Duodenal mucosa (tissue), 2 donors: ENCODE measurements around the gene CCNY.
"Not testable (repeated sequence)": the region's sequence is repeated elsewhere in the genome, so short reads cannot be mapped to it uniquely, and the experiment has no call there.

Experiments
- H3K27ac ChIP-seq: one replicate; pipeline ENCODE4 v1.7.0; 2013; ENCODE audit warnings: low read depth, low read length
- H3K27me3 ChIP-seq, 2 donors: one replicate each; pipeline ENCODE4 v1.7.0; 2013; ENCODE audit warnings: low read length in 2 of 2, control low read depth in 1 of 2; ENCODE audit not compliant: insufficient read depth in 2 of 2, control insufficient read depth in 1 of 2
- H3K36me3 ChIP-seq, 2 donors: one replicate each; pipeline ENCODE4 v1.7.0; 2013; ENCODE audit warnings: low read length in 2 of 2, control low read depth in 1 of 2; ENCODE audit not compliant: insufficient read depth in 2 of 2, control insufficient read depth in 1 of 2
- H3K4me1 ChIP-seq, 2 donors: one replicate each; pipeline ENCODE4 v1.7.0; 2013; ENCODE audit warnings: low read length in 2 of 2, control low read depth in 1 of 2; ENCODE audit not compliant: insufficient read depth in 2 of 2, control insufficient read depth in 1 of 2
- H3K4me3 ChIP-seq, 2 donors: one replicate each; pipeline ENCODE4 v1.7.0; 2013; ENCODE audit warnings: low read length in 2 of 2, low read depth in 1 of 2
- H3K9ac ChIP-seq, 2 donors: one replicate each; pipeline ENCODE4 v1.7.0; 2013; ENCODE audit warnings: low read length in 2 of 2, low read depth in 1 of 2
- H3K9me3 ChIP-seq, 2 donors: one replicate each; pipeline ENCODE4 v1.7.0; 2013; ENCODE audit warnings: low read length in 2 of 2, control low read depth in 1 of 2; ENCODE audit not compliant: control insufficient read depth in 1 of 2

Gene CCNY

DNA sequence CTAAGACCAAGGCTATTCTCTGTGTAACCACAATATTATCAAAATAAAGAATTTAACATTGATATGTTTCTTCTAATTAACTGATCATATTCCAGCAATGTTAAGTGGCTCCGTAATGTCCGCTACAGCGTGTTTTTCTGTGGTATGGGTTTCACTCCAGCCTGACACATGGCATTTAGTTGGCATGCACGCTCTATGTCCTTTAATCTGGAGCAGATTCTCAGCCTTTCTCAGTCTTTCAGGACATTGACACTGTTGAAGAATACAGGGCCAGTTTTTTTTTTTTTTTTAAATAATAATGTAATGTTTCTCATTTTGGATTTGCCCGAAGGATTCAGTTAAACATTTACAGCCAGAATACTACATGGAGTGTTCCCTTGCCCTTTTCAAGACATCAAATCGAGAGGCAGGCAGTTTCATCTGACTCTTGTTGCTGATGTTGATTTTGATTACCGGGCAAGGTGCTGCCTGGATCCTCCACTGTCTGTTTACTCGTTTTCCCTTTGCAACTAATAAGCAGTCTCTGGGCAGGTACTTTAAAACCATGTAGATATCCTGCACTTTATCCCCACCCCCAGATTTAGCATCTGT, 171.3 kb downstream of the CCNY start:
- no peak overlapping the region for H3K4me3 ChIP-seq
- no peaks in the 10 kb centered on the region for H3K27me3 ChIP-seq
- no peak overlapping the region for H3K9ac ChIP-seq
- H3K27ac ChIP-seq: no peak overlapping the region
- H3K9me3 ChIP-seq: no peaks in the 10 kb centered on the region
- peaks cover 5 to 6% of the 10 kb centered on the region in 2 donors for H3K36me3 ChIP-seq
- H3K4me1 ChIP-seq: peaks cover 37 to 45% of the 10 kb centered on the region in 2 donors

DNA sequence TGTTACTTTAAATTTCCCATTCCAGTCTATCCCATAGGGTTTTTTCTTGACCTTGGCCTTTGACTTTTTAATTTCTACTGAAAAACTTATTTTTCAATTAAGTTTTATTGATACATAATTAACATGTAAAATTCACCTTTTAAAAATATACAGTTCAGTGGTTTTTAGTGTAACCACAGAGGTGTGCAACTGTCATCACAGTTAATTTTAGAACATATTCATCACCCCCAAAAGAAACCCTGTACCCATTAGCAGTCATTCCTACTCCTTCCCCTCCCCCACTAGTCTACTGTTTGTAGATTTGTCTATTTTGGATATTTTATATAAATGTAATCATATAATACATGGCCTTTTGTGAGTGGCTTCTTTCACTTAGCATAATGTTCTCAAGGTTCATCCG, 172.3 kb downstream of the CCNY start:
- Histone ChIP-seq H3K36me3 (peaks cover 5 to 6% of the 10 kb centered on the region in 2 donors), H3K27ac (no peak overlapping the region), H3K9me3 (no peaks in the 10 kb centered on the region), H3K27me3 (no peaks in the 10 kb centered on the region), H3K4me1 (peaks cover 26 to 34% of the 10 kb centered on the region in 2 donors), H3K4me3 (no peak overlapping the region), H3K9ac (no peak overlapping the region)

DNA sequence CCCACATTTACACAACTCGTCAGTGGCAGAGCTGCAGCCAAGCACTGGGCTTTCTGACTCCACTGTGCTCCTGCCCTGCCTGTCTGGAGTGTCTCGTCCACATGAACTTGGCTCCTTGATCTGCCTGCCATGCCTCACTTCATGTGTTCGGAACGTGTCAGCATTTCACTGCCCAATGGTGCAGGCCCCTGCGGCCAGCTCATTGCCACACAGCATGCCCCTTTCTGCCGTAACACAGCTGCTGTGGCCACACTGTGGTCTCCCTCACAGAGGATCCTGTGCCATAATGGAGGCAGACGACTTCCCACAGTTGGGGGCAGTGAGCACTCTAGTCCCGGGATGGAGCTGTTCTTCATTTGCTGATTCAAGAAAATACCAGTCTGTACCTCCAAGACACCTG, 174.6 kb downstream of the CCNY start:
- H3K4me1 ChIP-seq: peaks cover 14 to 18% of the 10 kb centered on the region in 2 donors
- H3K27ac ChIP-seq: no peak overlapping the region
- H3K9ac ChIP-seq: no peak overlapping the region
- H3K4me3 ChIP-seq: no peak overlapping the region
- no peaks in the 10 kb centered on the region for H3K27me3 ChIP-seq
- peaks cover 5 to 6% of the 10 kb centered on the region in 2 donors for H3K36me3 ChIP-seq
- no peaks in the 10 kb centered on the region for H3K9me3 ChIP-seq

DNA sequence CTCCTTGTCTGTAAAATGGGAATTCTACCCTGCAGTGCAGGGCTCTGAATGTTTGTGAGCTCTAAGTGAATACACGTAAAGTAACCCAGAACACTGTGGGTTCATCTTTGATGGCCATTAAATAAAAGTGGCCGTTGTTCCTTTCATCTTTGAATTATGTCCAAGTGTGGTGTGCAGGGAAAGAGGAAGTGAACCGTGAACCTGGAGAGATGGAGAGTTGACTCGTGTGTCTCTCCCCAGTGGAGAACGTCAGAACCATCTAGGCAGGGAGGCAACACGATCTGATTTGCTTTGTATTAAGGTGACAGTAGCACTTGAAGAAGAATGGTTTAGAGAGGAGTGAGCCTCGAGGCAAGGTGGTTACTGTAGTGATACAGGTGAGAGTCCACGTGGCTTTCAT, 175.3 kb downstream of the CCNY start:
- Histone ChIP-seq H3K36me3 (peaks cover 5 to 6% of the 10 kb centered on the region in 2 donors), H3K4me1 (peaks cover 12 to 15% of the 10 kb centered on the region in 2 donors), H3K4me3 (no peak overlapping the region), H3K27ac (no peak overlapping the region), H3K27me3 (no peaks in the 10 kb centered on the region), H3K9me3 (no peaks in the 10 kb centered on the region), H3K9ac (no peak overlapping the region)

GRCh38 chr10:35516102-35516670, 179.9 kb downstream of the CCNY start:
- H3K27ac ChIP-seq: no peak overlapping the region
- H3K9ac ChIP-seq: no peak overlapping the region
- H3K27me3 ChIP-seq: no peaks in the 10 kb centered on the region
- peaks cover 0 to under 1% of the 10 kb centered on the region in 2 donors for H3K36me3 ChIP-seq
- H3K4me1 ChIP-seq: peaks cover 5 to 9% of the 10 kb centered on the region in 2 donors
- no peaks in the 10 kb centered on the region for H3K9me3 ChIP-seq
- H3K4me3 ChIP-seq: no peak overlapping the region

DNA sequence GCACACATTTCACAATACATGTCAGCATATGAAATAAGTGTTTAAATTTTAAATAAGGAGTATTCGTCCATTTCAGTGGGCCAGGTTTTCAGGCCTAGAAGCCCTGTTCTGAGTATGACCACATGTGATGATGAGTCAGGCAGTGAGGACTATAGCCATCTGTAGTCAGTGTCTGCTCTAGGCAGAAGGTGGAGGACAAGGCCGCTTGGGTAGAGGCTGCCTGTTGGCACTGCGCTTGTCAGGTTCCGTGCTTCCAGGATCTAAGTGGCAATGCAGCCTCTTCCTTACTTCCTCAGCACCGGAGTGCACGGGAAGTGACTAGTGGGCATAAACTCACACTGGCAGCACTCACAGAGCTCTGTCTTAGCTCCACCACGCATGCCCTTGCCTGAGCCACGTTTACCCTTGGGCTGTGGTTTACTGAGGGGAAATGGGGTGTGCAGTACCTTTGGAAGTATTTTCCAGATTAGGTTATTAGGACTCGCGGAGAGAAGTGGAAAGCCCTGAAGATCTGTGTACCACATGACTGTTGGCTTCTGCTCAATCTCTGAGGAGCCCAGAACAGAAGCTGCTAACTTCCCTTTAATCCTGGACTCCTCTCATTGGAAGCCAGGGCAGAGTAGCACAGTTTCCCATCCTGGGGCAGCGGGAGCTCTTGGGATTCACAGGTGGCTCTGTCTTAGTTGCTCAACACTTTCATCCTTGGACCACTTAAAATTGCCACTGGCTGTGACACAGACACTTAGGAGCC, 181.3 kb downstream of the CCNY start:
- Histone ChIP-seq H3K27ac (no peak overlapping the region), H3K9me3 (no peaks in the 10 kb centered on the region), H3K9ac (no peak overlapping the region), H3K4me3 (no peak overlapping the region), H3K36me3 (no peaks in the 10 kb centered on the region), H3K27me3 (no peaks in the 10 kb centered on the region), H3K4me1 (peaks cover 5 to 9% of the 10 kb centered on the region in 2 donors)

GRCh38 chr10:35518187-35518586, 181.9 kb downstream of the CCNY start:
- H3K4me3 ChIP-seq, H3K27me3 ChIP-seq, H3K27ac ChIP-seq, H3K9me3 ChIP-seq, H3K9ac ChIP-seq, H3K36me3 ChIP-seq, H3K4me1 ChIP-seq: not testable (repeated sequence)

DNA sequence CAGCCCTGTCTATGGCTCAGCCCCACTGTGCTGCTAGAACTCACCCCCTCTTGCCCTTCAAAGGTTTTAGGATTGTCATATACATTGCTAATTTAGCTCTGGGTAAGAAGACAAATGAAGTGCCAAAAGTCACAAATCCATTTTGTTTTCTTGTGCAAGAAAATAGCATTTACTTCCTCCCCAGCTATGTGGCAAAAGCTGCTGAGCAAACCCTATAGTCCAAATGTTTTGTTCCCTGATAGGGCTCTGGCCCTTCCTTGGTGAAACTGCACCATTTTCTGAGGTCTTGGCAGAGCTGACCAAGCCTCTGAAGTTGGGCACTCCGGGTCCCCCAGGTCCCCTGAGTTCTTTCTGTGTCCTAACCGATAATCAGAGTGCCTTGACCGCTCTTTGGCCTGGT, 184.7 kb downstream of the CCNY start:
- no peaks in the 10 kb centered on the region for H3K36me3 ChIP-seq
- H3K27me3 ChIP-seq: no peaks in the 10 kb centered on the region
- no peak overlapping the region for H3K9ac ChIP-seq
- H3K4me1 ChIP-seq: peaks cover 3 to 5% of the 10 kb centered on the region in 2 donors
- H3K9me3 ChIP-seq: no peaks in the 10 kb centered on the region
- H3K27ac ChIP-seq: no peak overlapping the region
- H3K4me3 ChIP-seq: no peak overlapping the region

- no peak overlapping the region for H3K9ac ChIP-seq
- H3K9me3 ChIP-seq: no peaks in the 10 kb centered on the region
- no peaks in the 10 kb centered on the region for H3K4me1 ChIP-seq
- no peak overlapping the region for H3K4me3 ChIP-seq
- no peak overlapping the region for H3K27ac ChIP-seq
- peaks cover 0 to 7% of the 10 kb centered on the region in 2 donors for H3K36me3 ChIP-seq
- H3K27me3 ChIP-seq: no peaks in the 10 kb centered on the region
Observed at GRCh38 chr10:35523670-35524225, 187.4 kb downstream of the CCNY start.

DNA sequence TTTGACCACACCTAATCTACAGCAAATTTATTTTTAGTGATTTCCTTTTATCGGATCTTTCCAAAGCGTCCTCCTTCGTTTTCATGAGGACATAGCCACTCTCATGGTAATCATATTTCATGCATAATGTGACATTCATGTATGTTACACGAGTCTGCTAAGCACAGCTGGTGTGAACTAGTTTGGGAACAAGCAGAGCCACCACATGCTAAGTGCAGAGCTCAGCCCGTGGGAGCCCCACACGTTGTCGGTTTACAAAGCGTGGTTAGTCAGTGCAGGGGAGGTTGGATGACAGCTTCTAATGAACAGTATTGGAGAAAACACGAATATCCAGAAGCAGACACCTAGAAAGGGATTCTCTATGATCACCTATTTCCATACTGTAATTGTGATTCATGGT, 190.4 kb downstream of the CCNY start:
- Histone ChIP-seq H3K9me3 (no peaks in the 10 kb centered on the region), H3K9ac (no peak overlapping the region), H3K27me3 (no peaks in the 10 kb centered on the region), H3K27ac (no peak overlapping the region), H3K4me3 (no peak overlapping the region), H3K36me3 (peaks cover 8 to 23% of the 10 kb centered on the region in 2 donors), H3K4me1 (no peaks in the 10 kb centered on the region)
